ENCODE measurements around the gene ACOT13.
"Not testable (repeated sequence)": the region's sequence is repeated elsewhere in the genome, so short reads cannot be mapped to it uniquely, and the experiment has no call there.

ACOT13 gene

DNA sequence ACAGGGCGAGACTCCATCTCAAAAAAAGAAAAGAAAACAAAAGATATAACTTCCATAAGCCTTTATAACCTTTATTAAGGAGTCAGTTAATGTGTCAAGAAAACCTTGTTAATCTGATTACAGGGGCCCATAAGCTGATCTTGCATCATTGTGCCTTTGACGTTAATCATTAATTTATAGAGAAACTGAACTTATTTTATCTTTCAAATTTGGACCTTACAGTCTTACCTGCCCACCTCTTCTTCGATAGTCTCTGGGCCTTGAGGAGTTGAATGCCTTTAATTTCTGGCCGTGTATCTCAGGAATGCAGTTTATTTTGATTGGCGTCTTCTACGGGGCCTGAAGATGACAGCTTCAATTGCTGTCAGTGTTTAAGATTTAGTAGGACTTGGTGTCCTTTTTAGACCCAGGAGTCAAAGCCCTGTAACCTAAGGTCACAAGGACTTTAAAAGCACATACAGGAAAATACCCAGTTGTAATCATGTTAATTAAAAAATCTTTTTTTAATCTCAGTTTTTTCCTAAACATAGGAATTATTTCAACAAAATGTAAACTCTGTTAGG, 5.8 kb downstream of the ACOT13 start:
- Histone ChIP-seq H3K27me3 (replicated peaks) (no peaks in the 10 kb centered on the region), H3K27ac (no peak overlapping the region), H3K4me3 (ENCODE audit: low read depth, low read length) (no peak overlapping the region), H3K36me3 (replicated peaks) (no peaks in the 10 kb centered on the region)
- TF ChIP-seq, protein P1, sequence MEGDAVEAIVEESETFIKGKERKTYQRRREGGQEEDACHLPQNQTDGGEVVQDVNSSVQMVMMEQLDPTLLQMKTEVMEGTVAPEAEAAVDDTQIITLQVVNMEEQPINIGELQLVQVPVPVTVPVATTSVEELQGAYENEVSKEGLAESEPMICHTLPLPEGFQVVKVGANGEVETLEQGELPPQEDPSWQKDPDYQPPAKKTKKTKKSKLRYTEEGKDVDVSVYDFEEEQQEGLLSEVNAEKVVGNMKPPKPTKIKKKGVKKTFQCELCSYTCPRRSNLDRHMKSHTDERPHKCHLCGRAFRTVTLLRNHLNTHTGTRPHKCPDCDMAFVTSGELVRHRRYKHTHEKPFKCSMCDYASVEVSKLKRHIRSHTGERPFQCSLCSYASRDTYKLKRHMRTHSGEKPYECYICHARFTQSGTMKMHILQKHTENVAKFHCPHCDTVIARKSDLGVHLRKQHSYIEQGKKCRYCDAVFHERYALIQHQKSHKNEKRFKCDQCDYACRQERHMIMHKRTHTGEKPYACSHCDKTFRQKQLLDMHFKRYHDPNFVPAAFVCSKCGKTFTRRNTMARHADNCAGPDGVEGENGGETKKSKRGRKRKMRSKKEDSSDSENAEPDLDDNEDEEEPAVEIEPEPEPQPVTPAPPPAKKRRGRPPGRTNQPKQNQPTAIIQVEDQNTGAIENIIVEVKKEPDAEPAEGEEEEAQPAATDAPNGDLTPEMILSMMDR (IDR thresholded peaks at IDR 0.05; ENCODE audit: low read depth, low read length, missing control alignments): no peak
- in situ Hi-C loops (cut with HindIII; ENCODE audit: low pct_ligation_motif_present, low sequenced_read_pairs): no loop called here
- no peak for DNase-seq

DNA sequence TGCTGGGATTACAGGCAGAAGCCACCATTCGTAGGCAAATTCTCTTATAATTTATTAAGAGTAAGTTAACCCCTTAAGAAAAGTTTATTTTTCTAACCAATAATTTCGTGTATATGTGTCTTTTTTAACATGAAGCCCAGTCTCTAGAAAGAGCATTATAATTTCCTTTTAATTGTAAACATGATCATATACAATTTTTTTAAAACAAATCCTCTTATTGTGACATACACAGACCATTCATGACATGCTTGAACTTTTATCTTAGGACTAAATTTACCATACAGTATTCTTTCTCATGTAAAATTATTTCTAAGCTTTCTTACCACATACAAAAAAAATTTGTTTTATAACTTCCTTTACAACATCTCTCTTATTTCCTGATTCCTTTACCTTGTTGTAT, 6.7 kb downstream of the ACOT13 start:
- in situ Hi-C loops (cut with HindIII; ENCODE audit: low pct_ligation_motif_present, low sequenced_read_pairs): no loop called here
- DNase-seq: no peak
- no peaks in the 10 kb centered on the region for H3K36me3 ChIP-seq (replicated peaks)
- no peak overlapping the region for H3K4me3 ChIP-seq (ENCODE audit: low read depth, low read length)
- TF ChIP-seq, protein P1 (IDR thresholded peaks at IDR 0.05; ENCODE audit: low read depth, low read length, missing control alignments): no peak
- no peaks in the 10 kb centered on the region for H3K27me3 ChIP-seq (replicated peaks)
- no peak overlapping the region for H3K27ac ChIP-seq

DNA sequence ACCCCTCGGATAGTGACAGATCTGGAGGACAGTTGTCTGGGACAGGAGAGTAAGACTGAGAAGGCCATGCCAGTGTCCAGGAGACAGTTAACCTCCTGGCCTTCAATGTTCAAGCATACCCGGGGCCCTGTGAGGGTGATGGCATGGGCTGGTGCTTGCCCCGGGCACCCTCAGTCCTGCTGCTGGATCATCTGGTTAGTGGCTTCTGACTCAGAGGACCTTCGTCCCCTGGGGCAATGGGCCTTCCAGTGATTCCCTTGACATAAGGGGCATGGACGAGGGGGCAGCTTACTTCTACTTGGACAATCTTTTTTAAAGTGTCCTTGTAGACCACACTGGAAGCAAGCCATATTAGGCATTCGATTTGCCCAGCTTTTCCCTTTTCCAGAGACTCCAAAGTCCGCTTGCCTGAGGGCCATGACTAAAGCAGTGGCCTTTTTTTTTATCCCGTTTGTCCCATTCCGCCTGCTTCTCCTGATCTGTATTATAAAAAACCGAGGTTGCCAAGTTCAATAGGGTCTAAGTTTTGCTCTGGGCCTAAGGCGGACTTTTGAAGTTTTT, 12.0 kb downstream of the ACOT13 start:
- DNase-seq; H3K4me3 ChIP-seq (ENCODE audit: low read depth, low read length); in situ Hi-C loops (cut with HindIII; ENCODE audit: low pct_ligation_motif_present, low sequenced_read_pairs); H3K27ac ChIP-seq; H3K27me3 ChIP-seq (replicated peaks); H3K36me3 ChIP-seq (replicated peaks): not testable (repeated sequence)

DNA sequence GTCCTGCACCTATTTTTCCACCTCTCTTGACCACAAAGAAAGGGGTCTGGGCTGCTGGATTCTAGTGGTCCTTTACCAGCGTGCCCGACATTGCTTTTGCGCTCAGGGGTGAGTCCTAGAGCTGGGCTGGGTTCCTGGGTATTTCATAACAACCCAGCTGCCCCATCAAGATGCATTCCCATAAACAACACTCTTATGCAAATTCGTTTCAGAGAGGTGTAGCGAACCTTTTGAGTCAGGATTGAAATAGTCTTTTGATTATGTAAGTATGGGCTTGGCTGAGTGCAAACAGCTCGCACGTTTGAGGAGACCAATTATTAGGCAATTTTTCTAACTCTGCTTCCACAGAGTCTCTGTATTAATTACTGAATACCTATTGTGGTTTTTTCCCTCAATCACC, 13.7 kb downstream of the ACOT13 start:
- Histone ChIP-seq H3K36me3 (replicated peaks) (no peaks in the 10 kb centered on the region), H3K27me3 (replicated peaks) (no peaks in the 10 kb centered on the region), H3K4me3 (ENCODE audit: low read depth, low read length) (no peak overlapping the region), H3K27ac (no peak overlapping the region)
- no peak for DNase-seq
- TF ChIP-seq, protein P1 (IDR thresholded peaks at IDR 0.05; ENCODE audit: low read depth, low read length, missing control alignments): no peak
- in situ Hi-C loops (cut with HindIII; ENCODE audit: low pct_ligation_motif_present, low sequenced_read_pairs): no loop called here

DNA sequence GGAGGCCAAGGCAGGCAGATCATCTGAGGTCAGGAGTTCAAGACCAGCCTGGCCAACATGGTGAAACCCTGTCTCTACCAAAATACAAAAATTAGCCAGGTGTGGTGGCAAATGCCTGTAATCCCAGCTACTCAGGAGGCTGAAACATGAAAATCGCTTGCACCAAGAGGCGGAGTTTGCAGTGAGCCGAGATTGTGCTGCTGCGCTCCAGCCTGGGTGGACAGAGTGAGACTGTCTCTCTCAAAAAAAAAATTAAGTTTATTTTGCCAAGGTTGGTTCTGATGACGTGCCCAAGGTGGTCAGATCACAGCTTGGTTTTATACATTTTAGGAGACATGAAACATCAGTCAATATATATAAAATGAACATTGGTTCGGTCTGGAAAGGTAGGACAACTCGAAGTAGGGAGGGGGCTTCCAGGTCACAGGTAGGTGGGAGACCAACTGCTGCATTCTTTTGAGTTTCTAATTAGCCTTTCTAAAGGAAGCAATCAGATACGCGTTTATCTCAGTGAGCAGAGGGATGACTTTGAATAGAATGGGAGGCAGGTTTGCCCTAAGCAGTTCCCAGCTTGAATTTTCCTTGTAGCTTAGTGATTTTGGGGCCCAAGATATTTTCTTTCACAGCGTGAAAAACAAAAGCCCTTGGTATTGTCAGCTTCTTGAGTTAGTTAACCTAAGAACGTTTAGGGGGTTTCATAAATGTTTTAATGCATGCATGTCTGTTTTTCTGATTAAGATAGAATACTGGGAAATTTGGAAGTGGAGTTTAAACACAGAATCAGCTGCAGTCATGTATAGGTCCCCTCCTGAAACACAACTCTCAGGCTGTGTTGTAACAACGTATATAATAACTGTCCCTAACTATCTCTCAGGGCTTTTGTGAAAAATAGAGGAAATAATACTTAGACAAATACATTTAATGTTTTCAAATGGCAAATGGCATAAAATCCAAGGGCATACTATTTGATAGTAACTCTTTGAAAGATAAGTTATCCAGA, 16.7 kb downstream of the ACOT13 start:
- in situ Hi-C loops (cut with HindIII; ENCODE audit: low pct_ligation_motif_present, low sequenced_read_pairs): no loop called here
- TF ChIP-seq, protein P1 (IDR thresholded peaks at IDR 0.05; ENCODE audit: low read depth, low read length, missing control alignments): no peak
- no peak for DNase-seq

DNA sequence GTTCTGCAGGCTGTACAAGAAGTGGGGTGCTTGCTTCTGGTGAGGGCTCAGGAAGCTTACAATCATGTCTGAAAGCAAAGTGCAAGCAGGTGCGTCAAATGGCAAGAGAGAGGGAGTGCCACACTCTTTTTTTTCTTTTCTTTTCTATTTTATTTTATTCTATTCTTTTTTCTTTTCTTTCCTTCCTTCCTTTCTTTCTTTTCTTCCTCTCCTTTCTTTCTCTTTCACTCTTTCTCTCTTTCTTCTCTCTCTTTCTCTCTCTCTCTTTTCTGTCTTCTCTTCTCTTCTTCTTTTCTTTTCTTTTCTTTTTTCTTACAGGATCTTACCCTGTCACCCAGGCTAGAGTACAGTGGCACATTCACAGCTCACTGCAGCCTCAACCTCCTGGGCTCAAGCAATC, 19.5 kb downstream of the ACOT13 start:
- H3K27ac ChIP-seq: no peak overlapping the region
- H3K27me3 ChIP-seq (replicated peaks): no peaks in the 10 kb centered on the region
- H3K4me3 ChIP-seq (ENCODE audit: low read depth, low read length): no peak overlapping the region
- H3K36me3 ChIP-seq (replicated peaks): no peaks in the 10 kb centered on the region
- no peak for DNase-seq
- in situ Hi-C loops (cut with HindIII; ENCODE audit: low pct_ligation_motif_present, low sequenced_read_pairs): no loop called here
- TF ChIP-seq, protein P1 (IDR thresholded peaks at IDR 0.05; ENCODE audit: low read depth, low read length, missing control alignments): no peak

More for the DNA sequence above, 16.7 kb downstream of the ACOT13 start:
- H3K27ac ChIP-seq: no peak overlapping the region
- no peaks in the 10 kb centered on the region for H3K27me3 ChIP-seq (replicated peaks)
- no peak overlapping the region for H3K4me3 ChIP-seq (ENCODE audit: low read depth, low read length)
- H3K36me3 ChIP-seq (replicated peaks): no peaks in the 10 kb centered on the region

Measured in brain microvascular endothelial cell (primary cell).